K562 (cell line): Measurements from ENCODE around the gene MYMX. TPM values are rescaled to one million over a fixed set of nuclear protein-coding genes. Genes with fewer than 3 reads are reported as not detected.

Source experiments
- ADNP ChIP-seq: fragments of 200-800 bp; sonication (Bioruptor generic); IDR thresholded peaks from 2 replicates; pipeline ENCODE4 v1.6.1; 2016; ENCODE audit warnings: missing genetic modification characterization, missing compliant biosample characterization
- ARID2 ChIP-seq: fragments of 450-650 bp; IDR thresholded peaks from 2 replicates; pipeline ENCODE4 v1.6.1; 2017; ENCODE audit warnings: antibody characterized with exemption, mild to moderate bottlenecking
- FOXK1 ChIP-seq: sonication (generic); formaldehyde crosslinking; IDR thresholded peaks from 2 replicates; pipeline ENCODE4 v1.8.0; 2022; ENCODE audit warnings: missing genetic modification reagents, mild to moderate bottlenecking, borderline replicate concordance
- IFI16 ChIP-seq: fragments of 250-450 bp; sonication (Bioruptor Pico); IDR thresholded peaks from 2 replicates; pipeline ENCODE4 v2.1.2; 2022; ENCODE audit warnings: mild to moderate bottlenecking, inconsistent platforms
- JUND ChIP-seq, 2 experiments: IDR thresholded peaks; 2 replicates in 1 of 2; 3 replicates in 1 of 2; pipeline ENCODE4 v1.6.1; 2011; ENCODE audit warnings: borderline replicate concordance in 2 of 2, low read depth in 2 of 2, low read length in 2 of 2, improper control_type of control experiment in 1 of 2, missing biosample characterization in 1 of 2, missing genetic modification characterization in 1 of 2, missing genetic modification reagents in 1 of 2
- KLF16 ChIP-seq: IDR thresholded peaks from 2 replicates; pipeline ENCODE4 v1.6.1; 2016; ENCODE audit warnings: antibody characterized with exemption
- NFYB ChIP-seq: IDR thresholded peaks from 2 replicates; pipeline ENCODE4 v1.6.1; 2011; ENCODE audit warnings: mild to moderate bottlenecking, moderate library complexity; ENCODE audit not compliant: insufficient read length; ENCODE audit errors: extremely low read depth
- PTTG1 ChIP-seq: fragments of 450-650 bp; IDR thresholded peaks from 2 replicates; pipeline ENCODE4 v1.6.1; 2016; ENCODE audit warnings: low read depth, mild to moderate bottlenecking, missing genetic modification characterization, missing compliant biosample characterization
- TGIF2 ChIP-seq: sonication (generic); formaldehyde crosslinking; IDR thresholded peaks from 2 replicates; pipeline ENCODE4 v1.8.1; 2022; ENCODE audit warnings: mild to moderate bottlenecking, missing genetic modification reagents, moderate library complexity
- polyA plus RNA-seq, 8 experiments: library from polyadenylated mRNA; depleted of rRNA in 4 of 8; stranded (reverse) in 5 of 8; unstranded in 3 of 8; fragments of >200 nt; fragmentation: Nextera tagmentation in 2 of 8; fragmentation: Illumina TruSeq in 1 of 8; extraction: Ambion mirVana in 2 of 8; extraction: Trizol in 1 of 8; gene quantifications; 2 replicates each; pipeline versions ENCODE4 v1.2.1 to v1.2.3, GENCODE V29; 2011 to 2014; ENCODE audit warnings: inconsistent platforms in 1 of 8, missing spikeins in 1 of 8
- total RNA-seq, 7 experiments: library from RNA; depleted of rRNA in 6 of 7; stranded (reverse); fragments of >200 nt in 6 of 7; fragmentation: Illumina TruSeq in 2 of 7; extraction: Trizol in 2 of 7; gene quantifications; 2 replicates each; pipeline versions ENCODE4 v1.2.1 to v1.2.3, GENCODE V29; 2011 to 2021; ENCODE audit warnings: low replicate concordance in 1 of 7
- TF ChIP-seq, protein P1 (sequence below): fragments of 250-450 bp; sonication (Bioruptor Pico); IDR thresholded peaks from 2 replicates; pipeline ENCODE4 v1.8.0; 2022; ENCODE audit warnings: moderate library complexity, mild to moderate bottlenecking, inconsistent platforms
- TF ChIP-seq, protein P2 (sequence below): fragments of 450-650 bp; IDR thresholded peaks from 2 replicates; pipeline ENCODE4 v1.6.1; 2016
- TF ChIP-seq, protein P3 (sequence below): sonication (generic); formaldehyde crosslinking; IDR thresholded peaks from 2 replicates; pipeline ENCODE4 v1.8.0; 2022; ENCODE audit warnings: missing genetic modification reagents, mild to moderate bottlenecking, moderate library complexity, borderline replicate concordance
- TF ChIP-seq, protein P4 (sequence below), 3 experiments: fragments of 200-800 bp in 1 of 3; sonication (Bioruptor generic) in 1 of 3; sonication (generic) in 1 of 3; formaldehyde crosslinking in 1 of 3; IDR thresholded peaks; 2 replicates each; pipeline versions ENCODE4 v1.6.1 to v1.8.0; 2016 to 2022; ENCODE audit warnings: mild to moderate bottlenecking in 2 of 3, missing compliant biosample characterization in 2 of 3, missing genetic modification characterization in 2 of 3, missing genetic modification reagents in 1 of 3
- TF ChIP-seq, protein P5 (sequence below): fragments of 450-650 bp; IDR thresholded peaks from 2 replicates; pipeline ENCODE4 v1.6.1; 2016; ENCODE audit warnings: missing biosample characterization, missing genetic modification characterization
- TF ChIP-seq, protein P6 (sequence below), 2 experiments: fragments of 450-650 bp in 1 of 2; IDR thresholded peaks; 2 replicates each; pipeline ENCODE4 v1.6.1; 2011 to 2017; ENCODE audit warnings: low read depth in 2 of 2, antibody characterized with exemption in 1 of 2, borderline replicate concordance in 1 of 2, low read length in 1 of 2, mild to moderate bottlenecking in 1 of 2, mixed read lengths in 1 of 2; ENCODE audit not compliant: control insufficient read depth in 1 of 2

Gene MYMX
- total and polyA plus RNA-seq, 9 of the 15 experiments (the other 6 are each of a cell fraction or from before 2014, with no cell fraction given) = 0.12 TPM; not detected in 8

DNA sequence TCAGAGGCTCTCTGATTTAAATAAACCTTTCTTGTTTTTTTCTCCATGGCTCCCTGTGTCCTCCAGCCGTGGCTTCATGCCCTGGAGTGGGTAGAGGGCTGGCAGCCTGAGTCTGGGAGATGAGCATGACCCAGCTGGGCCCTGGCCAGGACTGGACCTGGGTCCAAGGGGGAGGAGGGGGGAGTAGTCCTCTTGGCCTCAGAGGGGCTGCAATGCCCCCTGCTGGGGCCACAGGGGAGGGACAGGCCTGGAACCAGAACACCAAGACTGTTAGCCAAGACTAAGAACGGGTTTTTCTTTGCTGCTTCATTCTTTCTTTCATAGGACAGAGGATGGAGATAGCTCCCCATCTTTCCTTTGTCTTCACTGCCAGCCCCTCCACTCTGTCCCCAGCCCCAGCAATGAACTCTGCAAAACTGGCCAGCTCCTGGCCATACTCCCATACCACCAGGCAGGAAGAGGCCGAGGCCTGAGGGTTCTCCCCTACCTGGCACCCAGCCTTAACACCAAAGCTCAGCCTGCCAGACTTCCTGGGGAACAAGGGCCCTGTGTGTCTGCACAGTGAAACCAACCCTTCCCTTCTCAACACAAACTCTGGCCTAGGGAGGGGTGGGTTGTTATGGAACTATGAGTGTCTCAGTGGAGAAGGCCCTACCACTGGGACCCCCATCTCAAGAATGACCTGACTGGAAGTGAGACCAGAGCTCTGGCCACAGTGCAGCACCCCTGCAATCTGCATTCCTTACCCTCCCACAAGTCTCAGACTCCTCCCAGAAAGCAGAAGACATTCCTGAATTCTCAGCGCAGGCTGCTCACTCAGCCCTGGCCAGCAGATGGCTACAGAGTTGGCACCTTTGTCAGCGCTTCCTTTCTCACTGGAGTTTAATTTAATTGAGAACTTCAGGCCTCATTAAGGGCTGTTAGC, 17.6 kb downstream of the MYMX start (continued):
- TF ChIP-seq, protein P1, sequence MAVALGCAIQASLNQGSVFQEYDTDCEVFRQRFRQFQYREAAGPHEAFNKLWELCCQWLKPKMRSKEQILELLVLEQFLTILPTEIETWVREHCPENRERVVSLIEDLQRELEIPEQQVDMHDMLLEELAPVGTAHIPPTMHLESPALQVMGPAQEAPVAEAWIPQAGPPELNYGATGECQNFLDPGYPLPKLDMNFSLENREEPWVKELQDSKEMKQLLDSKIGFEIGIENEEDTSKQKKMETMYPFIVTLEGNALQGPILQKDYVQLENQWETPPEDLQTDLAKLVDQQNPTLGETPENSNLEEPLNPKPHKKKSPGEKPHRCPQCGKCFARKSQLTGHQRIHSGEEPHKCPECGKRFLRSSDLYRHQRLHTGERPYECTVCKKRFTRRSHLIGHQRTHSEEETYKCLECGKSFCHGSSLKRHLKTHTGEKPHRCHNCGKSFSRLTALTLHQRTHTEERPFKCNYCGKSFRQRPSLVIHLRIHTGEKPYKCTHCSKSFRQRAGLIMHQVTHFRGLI = no peak
- TF ChIP-seq PTTG1 (tag) (no peak), JUND (IDR thresholded peaks at IDR 0.05; ENCODE audit: borderline replicate concordance, low read depth, low read length) (peak; percentile 40; the same call in 1 of the 2 replicates), JUND (tag; IDR thresholded peaks at IDR 0.05; ENCODE audit: borderline replicate concordance, low read depth, low read length) (no peak; the same call in 2 of the 3 replicates), NFYB (no peak), FOXK1 (CRISPR knock-in tag) (0 out of 2 replicates have a peak, but pooled peaks have one; percentile 15), KLF16 (peak; percentile 37; the same call in 1 of the 2 replicates), TGIF2 (CRISPR knock-in tag) (no peak), IFI16 (CRISPR knock-in tag) (no peak), ARID2 (peak; percentile 97), ADNP (tag) (no peak)
- TF ChIP-seq, protein P2, sequence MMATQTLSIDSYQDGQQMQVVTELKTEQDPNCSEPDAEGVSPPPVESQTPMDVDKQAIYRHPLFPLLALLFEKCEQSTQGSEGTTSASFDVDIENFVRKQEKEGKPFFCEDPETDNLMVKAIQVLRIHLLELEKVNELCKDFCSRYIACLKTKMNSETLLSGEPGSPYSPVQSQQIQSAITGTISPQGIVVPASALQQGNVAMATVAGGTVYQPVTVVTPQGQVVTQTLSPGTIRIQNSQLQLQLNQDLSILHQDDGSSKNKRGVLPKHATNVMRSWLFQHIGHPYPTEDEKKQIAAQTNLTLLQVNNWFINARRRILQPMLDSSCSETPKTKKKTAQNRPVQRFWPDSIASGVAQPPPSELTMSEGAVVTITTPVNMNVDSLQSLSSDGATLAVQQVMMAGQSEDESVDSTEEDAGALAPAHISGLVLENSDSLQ = no peak
- TF ChIP-seq, protein P3, sequence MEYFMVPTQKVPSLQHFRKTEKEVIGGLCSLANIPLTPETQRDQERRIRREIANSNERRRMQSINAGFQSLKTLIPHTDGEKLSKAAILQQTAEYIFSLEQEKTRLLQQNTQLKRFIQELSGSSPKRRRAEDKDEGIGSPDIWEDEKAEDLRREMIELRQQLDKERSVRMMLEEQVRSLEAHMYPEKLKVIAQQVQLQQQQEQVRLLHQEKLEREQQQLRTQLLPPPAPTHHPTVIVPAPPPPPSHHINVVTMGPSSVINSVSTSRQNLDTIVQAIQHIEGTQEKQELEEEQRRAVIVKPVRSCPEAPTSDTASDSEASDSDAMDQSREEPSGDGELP (CRISPR knock-in tag) = peak; percentile 62; the same call in 1 of the 2 replicates
- TF ChIP-seq, protein P4, sequence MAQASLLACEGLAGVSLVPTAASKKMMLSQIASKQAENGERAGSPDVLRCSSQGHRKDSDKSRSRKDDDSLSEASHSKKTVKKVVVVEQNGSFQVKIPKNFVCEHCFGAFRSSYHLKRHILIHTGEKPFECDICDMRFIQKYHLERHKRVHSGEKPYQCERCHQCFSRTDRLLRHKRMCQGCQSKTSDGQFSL (CRISPR knock-in tag; IDR thresholded peaks at IDR 0.05) = peak; percentile 68
- TF ChIP-seq, protein P4 (tag; IDR thresholded peaks at IDR 0.05) = no peak; a peak in 1 of 4 replicates
- TF ChIP-seq, protein P5, sequence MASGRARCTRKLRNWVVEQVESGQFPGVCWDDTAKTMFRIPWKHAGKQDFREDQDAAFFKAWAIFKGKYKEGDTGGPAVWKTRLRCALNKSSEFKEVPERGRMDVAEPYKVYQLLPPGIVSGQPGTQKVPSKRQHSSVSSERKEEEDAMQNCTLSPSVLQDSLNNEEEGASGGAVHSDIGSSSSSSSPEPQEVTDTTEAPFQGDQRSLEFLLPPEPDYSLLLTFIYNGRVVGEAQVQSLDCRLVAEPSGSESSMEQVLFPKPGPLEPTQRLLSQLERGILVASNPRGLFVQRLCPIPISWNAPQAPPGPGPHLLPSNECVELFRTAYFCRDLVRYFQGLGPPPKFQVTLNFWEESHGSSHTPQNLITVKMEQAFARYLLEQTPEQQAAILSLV (tag) = no peak
- TF ChIP-seq, protein P6, sequence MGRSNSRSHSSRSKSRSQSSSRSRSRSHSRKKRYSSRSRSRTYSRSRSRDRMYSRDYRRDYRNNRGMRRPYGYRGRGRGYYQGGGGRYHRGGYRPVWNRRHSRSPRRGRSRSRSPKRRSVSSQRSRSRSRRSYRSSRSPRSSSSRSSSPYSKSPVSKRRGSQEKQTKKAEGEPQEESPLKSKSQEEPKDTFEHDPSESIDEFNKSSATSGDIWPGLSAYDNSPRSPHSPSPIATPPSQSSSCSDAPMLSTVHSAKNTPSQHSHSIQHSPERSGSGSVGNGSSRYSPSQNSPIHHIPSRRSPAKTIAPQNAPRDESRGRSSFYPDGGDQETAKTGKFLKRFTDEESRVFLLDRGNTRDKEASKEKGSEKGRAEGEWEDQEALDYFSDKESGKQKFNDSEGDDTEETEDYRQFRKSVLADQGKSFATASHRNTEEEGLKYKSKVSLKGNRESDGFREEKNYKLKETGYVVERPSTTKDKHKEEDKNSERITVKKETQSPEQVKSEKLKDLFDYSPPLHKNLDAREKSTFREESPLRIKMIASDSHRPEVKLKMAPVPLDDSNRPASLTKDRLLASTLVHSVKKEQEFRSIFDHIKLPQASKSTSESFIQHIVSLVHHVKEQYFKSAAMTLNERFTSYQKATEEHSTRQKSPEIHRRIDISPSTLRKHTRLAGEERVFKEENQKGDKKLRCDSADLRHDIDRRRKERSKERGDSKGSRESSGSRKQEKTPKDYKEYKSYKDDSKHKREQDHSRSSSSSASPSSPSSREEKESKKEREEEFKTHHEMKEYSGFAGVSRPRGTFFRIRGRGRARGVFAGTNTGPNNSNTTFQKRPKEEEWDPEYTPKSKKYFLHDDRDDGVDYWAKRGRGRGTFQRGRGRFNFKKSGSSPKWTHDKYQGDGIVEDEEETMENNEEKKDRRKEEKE (IDR thresholded peaks at IDR 0.05; ENCODE audit: borderline replicate concordance in 1 of 2, control insufficient read depth in 1 of 2, low read depth in 2 of 2, low read length in 1 of 2) = no peak
